ENCODE results near the gene ADCY1. TPM values are rescaled to one million over a fixed set of nuclear protein-coding genes. Genes with fewer than 3 reads are reported as not detected.

The ADCY1 gene
- total RNA-seq, 1 experiment from 2014 or later, result 3.1 TPM

GRCh38 chr7:45656431-45656830 is 82.3 kb downstream of the ADCY1 start:
- ChIA-PET CTCF (no interaction called here), POLR2A (ENCODE audit: unreplicated experiment) (no interaction called here)
- Histone ChIP-seq H3K4me1 (ENCODE audit: insufficient read depth, low read length) (no peaks in the 10 kb centered on the region), H3K9me2 (replicated peaks; ENCODE audit: low read length) (no peaks in the 10 kb centered on the region), H3K79me2 (ENCODE audit: low read length) (no peaks in the 10 kb centered on the region), H3K27me3 (ENCODE audit: low read length) (no peaks in the 10 kb centered on the region), H4K20me1 (ENCODE audit: low read length) (no peaks in the 10 kb centered on the region), H3F3A (ENCODE audit: low read length, unreplicated experiment) (no peaks in the 10 kb centered on the region), H3K9ac (ENCODE audit: low read length) (no peak overlapping the region), H3K9me3 (ENCODE audit: low read length) (no peaks in the 10 kb centered on the region), H2AFZ (ENCODE audit: low read length) (no peak overlapping the region), H3K4me3 (ENCODE audit: low read length) (no peak overlapping the region), H3K4me2 (ENCODE audit: low read length) (no peak overlapping the region), H3K27ac (ENCODE audit: low read length) (no peak overlapping the region), H3K36me3 (ENCODE audit: low read depth, low read length) (no peaks in the 10 kb centered on the region)
- intact Hi-C loops (cut with micrococcal nuclease), result no loop called here
- ATAC-seq, result no peak
- no peak for DNase-seq
- no peak for TF ChIP-seq EZH2phosphoT487 (IDR thresholded peaks at IDR 0.05; ENCODE audit: borderline replicate concordance, low read length)
- TF ChIP-seq EZH2 (IDR thresholded peaks at IDR 0.05; ENCODE audit: low read length, unreplicated experiment), result no peak
- TF ChIP-seq, protein P1, sequence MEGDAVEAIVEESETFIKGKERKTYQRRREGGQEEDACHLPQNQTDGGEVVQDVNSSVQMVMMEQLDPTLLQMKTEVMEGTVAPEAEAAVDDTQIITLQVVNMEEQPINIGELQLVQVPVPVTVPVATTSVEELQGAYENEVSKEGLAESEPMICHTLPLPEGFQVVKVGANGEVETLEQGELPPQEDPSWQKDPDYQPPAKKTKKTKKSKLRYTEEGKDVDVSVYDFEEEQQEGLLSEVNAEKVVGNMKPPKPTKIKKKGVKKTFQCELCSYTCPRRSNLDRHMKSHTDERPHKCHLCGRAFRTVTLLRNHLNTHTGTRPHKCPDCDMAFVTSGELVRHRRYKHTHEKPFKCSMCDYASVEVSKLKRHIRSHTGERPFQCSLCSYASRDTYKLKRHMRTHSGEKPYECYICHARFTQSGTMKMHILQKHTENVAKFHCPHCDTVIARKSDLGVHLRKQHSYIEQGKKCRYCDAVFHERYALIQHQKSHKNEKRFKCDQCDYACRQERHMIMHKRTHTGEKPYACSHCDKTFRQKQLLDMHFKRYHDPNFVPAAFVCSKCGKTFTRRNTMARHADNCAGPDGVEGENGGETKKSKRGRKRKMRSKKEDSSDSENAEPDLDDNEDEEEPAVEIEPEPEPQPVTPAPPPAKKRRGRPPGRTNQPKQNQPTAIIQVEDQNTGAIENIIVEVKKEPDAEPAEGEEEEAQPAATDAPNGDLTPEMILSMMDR (conservative IDR thresholded peaks at IDR 0.05; ENCODE audit: low read depth, low read length), result no peak
- no TSS peak for BruUV-seq (replicated peaks)

DNA sequence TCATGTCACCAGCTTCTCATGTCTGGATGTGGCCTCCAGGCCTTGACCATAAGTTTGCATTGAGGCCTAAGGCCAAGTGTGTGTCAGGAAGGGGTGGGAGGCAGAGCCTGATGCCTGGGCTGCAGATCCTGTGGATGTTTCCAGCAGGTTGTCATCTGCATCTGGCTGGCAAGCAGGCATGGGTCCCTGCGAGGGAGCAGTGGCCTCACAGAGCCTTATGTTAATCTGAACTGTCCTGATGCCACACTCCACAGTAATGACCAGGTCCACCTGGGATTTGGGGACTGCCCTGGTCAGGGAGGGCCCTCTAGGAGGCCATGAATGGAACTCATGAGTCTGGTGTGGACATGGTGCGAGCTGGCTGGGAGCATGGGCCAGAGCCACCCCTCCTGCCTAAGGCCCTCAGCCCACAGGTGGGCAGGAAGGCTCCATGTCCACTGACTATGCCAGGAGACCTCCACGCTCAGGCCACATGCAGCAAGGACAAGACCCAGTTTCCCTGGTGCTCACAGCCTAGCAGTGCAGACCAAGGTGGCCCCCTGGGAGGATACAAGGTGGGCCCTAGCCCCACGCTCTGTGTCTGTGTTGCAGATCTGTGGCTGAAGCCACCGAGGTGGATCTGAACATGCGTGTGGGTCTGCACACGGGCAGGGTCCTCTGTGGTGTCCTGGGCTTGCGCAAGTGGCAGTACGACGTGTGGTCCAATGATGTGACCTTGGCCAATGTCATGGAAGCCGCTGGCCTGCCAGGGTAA is 83.1 kb downstream of the ADCY1 start:
- no peak for ATAC-seq
- Histone ChIP-seq H3K4me1 (ENCODE audit: insufficient read depth, low read length) (no peaks in the 10 kb centered on the region), H2AFZ (ENCODE audit: low read length) (no peak overlapping the region), H3F3A (ENCODE audit: low read length, unreplicated experiment) (no peaks in the 10 kb centered on the region), H3K9me2 (replicated peaks; ENCODE audit: low read length) (no peaks in the 10 kb centered on the region), H3K36me3 (ENCODE audit: low read depth, low read length) (no peaks in the 10 kb centered on the region), H4K20me1 (ENCODE audit: low read length) (no peaks in the 10 kb centered on the region), H3K9me3 (ENCODE audit: low read length) (no peaks in the 10 kb centered on the region), H3K27me3 (ENCODE audit: low read length) (no peaks in the 10 kb centered on the region), H3K4me2 (ENCODE audit: low read length) (no peak overlapping the region), H3K4me3 (ENCODE audit: low read length) (no peak overlapping the region), H3K79me2 (ENCODE audit: low read length) (no peaks in the 10 kb centered on the region), H3K9ac (ENCODE audit: low read length) (no peak overlapping the region), H3K27ac (ENCODE audit: low read length) (no peak overlapping the region)
- POLR2A ChIA-PET (ENCODE audit: unreplicated experiment), result no interaction called here
- CTCF ChIA-PET, result no interaction called here
- BruUV-seq (replicated peaks), result no TSS peak
- intact Hi-C loops (cut with micrococcal nuclease), result no loop called here
- no peak for DNase-seq
- TF ChIP-seq EZH2phosphoT487 (IDR thresholded peaks at IDR 0.05; ENCODE audit: borderline replicate concordance, low read length) (no peak), EZH2 (IDR thresholded peaks at IDR 0.05; ENCODE audit: low read length, unreplicated experiment) (no peak)
- TF ChIP-seq, protein P1 (conservative IDR thresholded peaks at IDR 0.05; ENCODE audit: low read depth, low read length), result no peak

DNA sequence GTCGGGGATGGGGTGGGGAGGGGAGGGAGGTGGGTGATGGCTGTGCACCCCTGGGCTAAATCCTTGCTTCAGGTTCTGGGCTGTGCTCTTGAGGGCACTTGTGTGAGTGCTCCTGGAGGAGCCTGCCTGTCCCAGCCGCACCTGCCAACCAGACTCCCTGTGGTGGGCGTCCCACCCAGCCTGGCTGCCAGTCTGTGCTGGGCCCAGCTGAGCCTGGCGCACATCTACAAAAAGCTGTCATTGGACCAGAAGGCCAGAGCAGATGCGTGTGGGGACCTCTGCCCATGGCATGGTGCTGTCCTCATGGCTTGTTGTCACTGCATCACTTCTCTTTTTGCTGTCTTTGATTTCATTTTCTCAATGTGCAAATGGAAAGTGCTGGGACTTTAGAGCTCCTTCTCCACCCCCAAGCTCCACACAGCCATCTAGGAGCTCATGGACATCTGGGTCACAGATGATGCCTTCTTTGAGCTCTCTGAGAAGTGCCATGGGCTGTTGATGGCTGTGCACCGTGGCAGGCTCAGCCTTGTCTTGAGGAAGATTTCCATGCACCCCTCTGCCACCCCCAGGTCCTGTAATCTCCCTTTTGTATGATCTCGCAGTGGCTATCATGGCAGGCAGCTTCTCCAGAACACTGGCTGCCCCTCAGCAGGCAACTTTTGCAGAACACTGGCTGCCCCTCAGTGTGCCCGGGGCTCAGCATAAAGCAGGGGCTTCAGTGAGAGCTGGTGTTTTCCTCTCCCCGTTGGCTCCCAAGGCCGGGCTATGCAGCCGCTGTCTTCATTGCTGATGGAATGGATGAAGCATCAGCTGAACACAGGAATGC is 83.9 kb downstream of the ADCY1 start:
- CTCF ChIA-PET, result no interaction called here
- no peaks in the 10 kb centered on the region for H3K9me3 ChIP-seq (ENCODE audit: low read length)
- intact Hi-C loops (cut with micrococcal nuclease), result no loop called here
- no TSS peak for BruUV-seq (replicated peaks)
- no peaks in the 10 kb centered on the region for H3K9me2 ChIP-seq (replicated peaks; ENCODE audit: low read length)
- H3K4me1 ChIP-seq (ENCODE audit: insufficient read depth, low read length), result no peaks in the 10 kb centered on the region
- POLR2A ChIA-PET (ENCODE audit: unreplicated experiment), result no interaction called here
- no peaks in the 10 kb centered on the region for H3K27me3 ChIP-seq (ENCODE audit: low read length)
- no peak overlapping the region for H3K4me2 ChIP-seq (ENCODE audit: low read length)
- H3K36me3 ChIP-seq (ENCODE audit: low read depth, low read length), result no peaks in the 10 kb centered on the region
- no peak for ATAC-seq
- H2AFZ ChIP-seq (ENCODE audit: low read length), result no peak overlapping the region
- H3K4me3 ChIP-seq (ENCODE audit: low read length), result no peak overlapping the region
- no peak overlapping the region for H3K9ac ChIP-seq (ENCODE audit: low read length)
- no peak for DNase-seq
- no peaks in the 10 kb centered on the region for H4K20me1 ChIP-seq (ENCODE audit: low read length)
- H3F3A ChIP-seq (ENCODE audit: low read length, unreplicated experiment), result no peaks in the 10 kb centered on the region
- H3K79me2 ChIP-seq (ENCODE audit: low read length), result no peaks in the 10 kb centered on the region
- TF ChIP-seq, protein P1 (conservative IDR thresholded peaks at IDR 0.05; ENCODE audit: low read depth, low read length), result no peak
- TF ChIP-seq EZH2 (IDR thresholded peaks at IDR 0.05; ENCODE audit: low read length, unreplicated experiment) (no peak), EZH2phosphoT487 (IDR thresholded peaks at IDR 0.05; ENCODE audit: borderline replicate concordance, low read length) (no peak)
- H3K27ac ChIP-seq (ENCODE audit: low read length), result no peak overlapping the region

Measured in PC-3 (cell line).